ENCODE measurements around the gene DISP2. TPM values are rescaled to one million over a fixed set of nuclear protein-coding genes. Genes with fewer than 3 reads are reported as not detected.

DISP2 gene
- total RNA-seq, 1 donor from 2014 or later: 3.2 TPM

DNA sequence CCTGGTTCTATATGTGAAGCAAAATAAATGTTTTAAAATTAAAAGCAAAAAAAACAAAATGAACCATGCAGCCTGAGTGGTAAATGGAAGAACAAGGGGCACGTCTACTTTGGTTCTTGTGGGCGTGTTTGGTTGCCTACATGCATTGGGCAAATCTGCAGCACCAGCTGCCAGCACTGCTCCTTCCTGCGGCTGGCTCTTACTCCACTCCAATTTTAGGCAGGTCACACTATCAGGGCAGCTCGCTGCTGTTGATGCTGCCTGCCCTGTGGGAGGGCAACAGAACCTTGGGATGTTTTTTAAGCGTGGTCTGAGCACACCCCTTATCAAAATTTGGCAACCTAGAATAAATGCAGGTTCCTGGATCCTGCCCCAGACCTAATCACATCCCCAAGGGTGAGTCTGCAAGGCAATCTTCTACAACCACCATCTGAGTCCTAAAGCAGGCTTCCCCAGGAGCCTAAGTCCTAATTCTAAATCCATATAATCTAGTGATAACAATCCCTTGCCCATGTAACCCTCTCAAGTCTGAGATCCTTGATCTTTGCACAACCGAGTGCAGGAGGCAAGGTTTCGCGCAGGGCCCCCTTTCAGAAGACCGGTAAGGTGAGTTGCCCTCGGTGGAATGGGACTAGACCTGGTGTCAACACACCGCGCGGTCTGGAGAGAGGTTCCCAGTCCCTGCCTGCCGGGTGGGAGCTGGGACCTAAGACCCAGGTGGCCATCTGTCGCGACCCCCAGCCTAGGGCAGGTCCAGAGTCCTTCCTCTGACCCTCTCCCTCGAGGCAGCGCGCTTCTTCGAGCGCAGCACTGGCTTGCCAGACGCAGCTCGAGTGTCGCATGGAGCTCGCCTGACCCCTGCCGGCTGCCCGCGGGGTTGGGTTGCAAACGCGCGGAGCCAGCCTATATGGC lies 63.5 kb downstream of the DISP2 start:
- peaks cover 5% of the 10 kb centered on the region for H3K27me3 ChIP-seq (ENCODE audit: control insufficient read depth, insufficient read depth, low read length)
- H3K4me3 ChIP-seq (ENCODE audit: low read depth, low read length): no peak overlapping the region
- H3K36me3 ChIP-seq (ENCODE audit: control insufficient read depth, insufficient read depth, low read length): no peaks in the 10 kb centered on the region
- TF ChIP-seq, protein P1, sequence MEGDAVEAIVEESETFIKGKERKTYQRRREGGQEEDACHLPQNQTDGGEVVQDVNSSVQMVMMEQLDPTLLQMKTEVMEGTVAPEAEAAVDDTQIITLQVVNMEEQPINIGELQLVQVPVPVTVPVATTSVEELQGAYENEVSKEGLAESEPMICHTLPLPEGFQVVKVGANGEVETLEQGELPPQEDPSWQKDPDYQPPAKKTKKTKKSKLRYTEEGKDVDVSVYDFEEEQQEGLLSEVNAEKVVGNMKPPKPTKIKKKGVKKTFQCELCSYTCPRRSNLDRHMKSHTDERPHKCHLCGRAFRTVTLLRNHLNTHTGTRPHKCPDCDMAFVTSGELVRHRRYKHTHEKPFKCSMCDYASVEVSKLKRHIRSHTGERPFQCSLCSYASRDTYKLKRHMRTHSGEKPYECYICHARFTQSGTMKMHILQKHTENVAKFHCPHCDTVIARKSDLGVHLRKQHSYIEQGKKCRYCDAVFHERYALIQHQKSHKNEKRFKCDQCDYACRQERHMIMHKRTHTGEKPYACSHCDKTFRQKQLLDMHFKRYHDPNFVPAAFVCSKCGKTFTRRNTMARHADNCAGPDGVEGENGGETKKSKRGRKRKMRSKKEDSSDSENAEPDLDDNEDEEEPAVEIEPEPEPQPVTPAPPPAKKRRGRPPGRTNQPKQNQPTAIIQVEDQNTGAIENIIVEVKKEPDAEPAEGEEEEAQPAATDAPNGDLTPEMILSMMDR (IDR thresholded peaks at IDR 0.05; ENCODE audit: insufficient read depth, low read length, poor library complexity, severe bottlenecking): peak; percentile 99
- DNase-seq (ENCODE audit: low read depth): no peak

DNA sequence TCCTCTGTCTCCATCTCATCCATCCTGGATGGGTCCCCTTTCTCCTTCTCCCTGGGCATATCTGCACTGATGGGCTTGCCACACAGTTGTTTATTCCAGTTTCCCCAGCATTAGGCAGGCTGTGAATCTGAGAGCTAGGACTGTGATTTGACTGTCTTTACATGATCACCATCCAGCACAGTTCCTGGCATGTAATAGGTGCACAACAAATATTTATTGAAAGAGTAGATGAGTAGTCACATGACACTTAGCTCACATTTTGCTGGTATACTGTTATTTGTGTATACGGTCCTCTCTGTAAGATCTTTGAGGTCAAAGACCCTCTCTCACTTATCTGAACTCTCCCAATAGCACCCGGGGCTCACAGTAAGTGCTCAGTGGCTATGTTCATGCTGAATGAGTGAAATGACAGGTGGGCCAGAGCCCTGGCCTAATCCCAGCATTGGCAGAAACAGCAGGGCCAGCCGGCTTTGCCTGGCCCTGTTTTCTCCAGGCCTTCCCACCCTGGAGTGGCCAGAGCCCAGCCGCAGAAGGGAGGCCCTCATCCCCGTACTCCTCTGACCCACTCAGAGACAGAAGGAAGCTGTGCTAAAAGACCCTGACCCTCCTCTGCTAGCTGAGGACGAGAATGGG lies 66.6 kb downstream of the DISP2 start:
- no peak for DNase-seq (ENCODE audit: low read depth)
- no peaks in the 10 kb centered on the region for H3K36me3 ChIP-seq (ENCODE audit: control insufficient read depth, insufficient read depth, low read length)
- TF ChIP-seq, protein P1 (IDR thresholded peaks at IDR 0.05; ENCODE audit: insufficient read depth, low read length, poor library complexity, severe bottlenecking): no peak
- no peak overlapping the region for H3K4me3 ChIP-seq (ENCODE audit: low read depth, low read length)
- peaks cover 13% of the 10 kb centered on the region for H3K27me3 ChIP-seq (ENCODE audit: control insufficient read depth, insufficient read depth, low read length)

DNA sequence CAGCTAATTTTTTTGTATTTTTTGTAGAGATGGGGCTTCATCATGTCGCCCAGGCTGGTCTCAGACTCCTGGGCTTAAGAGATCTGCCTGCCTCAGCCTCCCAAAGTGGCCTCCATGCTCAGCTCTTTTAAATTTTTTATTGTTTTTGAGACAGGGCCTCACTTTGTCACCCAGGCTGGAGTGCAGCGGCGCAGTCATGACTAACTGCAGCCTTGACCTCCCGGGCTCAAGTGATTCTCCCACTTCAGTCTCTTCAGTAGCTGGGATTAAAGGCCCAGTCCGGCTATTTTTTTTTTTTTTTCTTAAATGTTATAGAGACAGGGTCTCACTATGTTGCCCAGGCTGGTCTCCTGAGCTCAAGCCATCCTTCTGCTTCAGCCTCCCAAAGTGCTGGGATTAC lies 67.7 kb downstream of the DISP2 start:
- Histone ChIP-seq H3K4me3 (ENCODE audit: low read depth, low read length) (no peak overlapping the region), H3K27me3 (ENCODE audit: control insufficient read depth, insufficient read depth, low read length) (peaks cover 15% of the 10 kb centered on the region), H3K36me3 (ENCODE audit: control insufficient read depth, insufficient read depth, low read length) (no peaks in the 10 kb centered on the region)
- DNase-seq (ENCODE audit: low read depth): no peak
- TF ChIP-seq, protein P1 (IDR thresholded peaks at IDR 0.05; ENCODE audit: insufficient read depth, low read length, poor library complexity, severe bottlenecking): no peak

DNA sequence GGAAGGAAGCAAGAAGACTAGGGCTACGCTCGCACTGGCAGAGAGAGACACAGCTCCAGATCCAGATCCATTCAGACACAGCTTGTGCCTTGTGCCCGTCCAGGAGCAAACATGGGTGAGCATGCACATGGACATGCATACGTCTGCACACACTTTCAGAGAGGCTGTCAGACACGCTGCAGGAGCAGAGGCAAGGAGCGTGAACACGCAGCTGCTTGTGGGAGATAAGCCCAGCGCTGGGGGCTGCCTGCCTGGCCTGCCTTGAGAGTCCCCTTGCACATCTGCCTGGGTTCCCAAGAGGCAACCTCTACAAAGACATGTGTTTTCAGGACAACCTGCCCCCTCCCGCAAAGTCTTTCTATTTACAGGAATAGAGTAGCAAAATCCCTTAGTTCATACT lies 69.2 kb downstream of the DISP2 start:
- TF ChIP-seq, protein P1 (IDR thresholded peaks at IDR 0.05; ENCODE audit: insufficient read depth, low read length, poor library complexity, severe bottlenecking): no peak
- DNase-seq (ENCODE audit: low read depth): no peak
- H3K4me3 ChIP-seq (ENCODE audit: low read depth, low read length): no peak overlapping the region
- no peaks in the 10 kb centered on the region for H3K36me3 ChIP-seq (ENCODE audit: control insufficient read depth, insufficient read depth, low read length)
- H3K27me3 ChIP-seq (ENCODE audit: control insufficient read depth, insufficient read depth, low read length): peaks cover 10% of the 10 kb centered on the region

DNA sequence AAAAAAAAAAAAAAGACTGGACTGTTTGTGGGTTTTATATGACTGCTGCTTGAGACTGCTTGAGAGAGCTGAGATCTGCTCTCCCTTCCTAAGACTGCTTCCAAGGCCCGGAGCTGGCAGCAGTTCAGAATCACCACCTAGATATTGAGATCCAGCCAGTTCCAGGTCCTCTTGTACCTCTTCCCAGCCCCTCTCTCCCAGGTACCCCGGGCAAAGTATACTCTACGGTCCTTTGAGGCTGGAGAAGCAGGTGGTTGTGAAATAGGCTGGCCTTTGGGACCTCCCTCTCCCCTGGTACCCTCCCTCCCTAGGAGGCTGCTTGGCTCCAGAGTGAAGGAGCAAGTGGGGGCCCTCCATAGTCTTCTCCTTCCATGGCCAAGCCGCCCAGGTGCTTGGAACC lies 70.2 kb downstream of the DISP2 start:
- no peak overlapping the region for H3K4me3 ChIP-seq (ENCODE audit: low read depth, low read length)
- DNase-seq (ENCODE audit: low read depth): no peak
- H3K27me3 ChIP-seq (ENCODE audit: control insufficient read depth, insufficient read depth, low read length): peaks cover 16% of the 10 kb centered on the region
- no peaks in the 10 kb centered on the region for H3K36me3 ChIP-seq (ENCODE audit: control insufficient read depth, insufficient read depth, low read length)
- TF ChIP-seq, protein P1 (IDR thresholded peaks at IDR 0.05; ENCODE audit: insufficient read depth, low read length, poor library complexity, severe bottlenecking): no peak

Other genes with a start within 250 kb of the DISP2 start
- gene BMF, start 249.3 kb upstream of the DISP2 start, total RNA-seq: 37.4 and 43.4 TPM in 2 replicates
- 10.5 and 16.5 TPM in 2 replicates for gene BUB1B, start 197.2 kb upstream of the DISP2 start, total RNA-seq
- 15.3 and 17.7 TPM in 2 replicates for gene PAK6, start 119.2 kb upstream of the DISP2 start, total RNA-seq
- not detected in 2 replicates for gene ANKRD63, start 75.2 kb upstream of the DISP2 start, total RNA-seq
- gene PLCB2, start 50.3 kb upstream of the DISP2 start, total RNA-seq: 0.68 and 1.5 TPM in 2 replicates
- gene INAFM2, start 34.5 kb upstream of the DISP2 start, total RNA-seq: 14.9 and 16.8 TPM in 2 replicates
- 13.6 and 20.3 TPM in 2 replicates for gene CCDC9B, start 17.3 kb upstream of the DISP2 start, total RNA-seq
- not detected in 2 replicates for gene PHGR1, start 7.2 kb upstream of the DISP2 start, total RNA-seq
- 23.2 and 30.0 TPM in 2 replicates for gene KNSTRN, start 24.5 kb downstream of the DISP2 start, total RNA-seq
- 41.1 and 46.8 TPM in 2 replicates for gene IVD, start 47.6 kb downstream of the DISP2 start, total RNA-seq
- gene BAHD1, start 82.7 kb downstream of the DISP2 start, total RNA-seq: 15.2 and 15.7 TPM in 2 replicates
- gene CHST14, start 112.8 kb downstream of the DISP2 start, total RNA-seq: 24.2 and 25.8 TPM in 2 replicates
- 23.5 and 39.0 TPM in 2 replicates for gene CCDC32, start 206.8 kb downstream of the DISP2 start, total RNA-seq
- gene RPUSD2, start 211.1 kb downstream of the DISP2 start, total RNA-seq: 17.6 and 18.1 TPM in 2 replicates
- 3.2 and 3.8 TPM in 2 replicates for gene KNL1, start 236.0 kb downstream of the DISP2 start, total RNA-seq

All from kidney epithelial cell (primary cell).